ENCODE results near the gene CSNK2A3.

The CSNK2A3 gene

GRCh38 chr11:11332141-11332710, 20.8 kb downstream of the CSNK2A3 start:
- DNase-seq, result no peak

- no peak for DNase-seq
Measured at GRCh38 chr11:11329062-11329806, 23.8 kb downstream of the CSNK2A3 start.

- DNase-seq, result no peak
Measured at GRCh38 chr11:11324090-11324489, 29.0 kb downstream of the CSNK2A3 start.

- DNase-seq, result no peak
Measured at GRCh38 chr11:11322101-11322500, 30.9 kb downstream of the CSNK2A3 start.

GRCh38 chr11:11320825-11321224, 32.2 kb downstream of the CSNK2A3 start:
- DNase-seq, result no peak

- DNase-seq, result no peak
Measured at GRCh38 chr11:11318961-11319360, 34.1 kb downstream of the CSNK2A3 start.

- DNase-seq, result no peak
Measured at GRCh38 chr11:11318461-11318860, 34.6 kb downstream of the CSNK2A3 start.

GRCh38 chr11:11316651-11317230, 36.3 kb downstream of the CSNK2A3 start:
- no peak for DNase-seq

- no peak for DNase-seq
Measured at GRCh38 chr11:11313902-11314692, 39.0 kb downstream of the CSNK2A3 start.

- DNase-seq, result no peak
Measured at GRCh38 chr11:11313426-11313825, 39.6 kb downstream of the CSNK2A3 start.

GRCh38 chr11:11312738-11313137, 40.3 kb downstream of the CSNK2A3 start:
- DNase-seq, result no peak

GRCh38 chr11:11311169-11311568, 41.9 kb downstream of the CSNK2A3 start:
- DNase-seq, result no peak

- DNase-seq, result no peak
Measured at GRCh38 chr11:11309906-11310305, 43.1 kb downstream of the CSNK2A3 start.

- DNase-seq, result no peak
Measured at GRCh38 chr11:11308249-11308648, 44.8 kb downstream of the CSNK2A3 start.

GRCh38 chr11:11306855-11307254, 46.2 kb downstream of the CSNK2A3 start:
- no peak for DNase-seq

GRCh38 chr11:11304550-11304949, 48.5 kb downstream of the CSNK2A3 start:
- DNase-seq, result no peak

- DNase-seq, result no peak
Measured at GRCh38 chr11:11302565-11302964, 50.5 kb downstream of the CSNK2A3 start.
